Activated CD8-positive, alpha-beta memory T cell treated with anti-CD3 and anti-CD28 coated beads, Interleukin-2, amount 50 U/mL, for 1 hour (primary cell): Measurements from ENCODE around the gene CPT1B.
"Not testable (repeated sequence)": the region's sequence is repeated elsewhere in the genome, so short reads cannot be mapped to it uniquely, and the experiment has no call there.

Experiments
- DNase-seq: peaks from one replicate; pipeline ENCODE4 v3.0.0-alpha.2; 2020; ENCODE audit errors: extremely low read depth

CPT1B gene

DNA sequence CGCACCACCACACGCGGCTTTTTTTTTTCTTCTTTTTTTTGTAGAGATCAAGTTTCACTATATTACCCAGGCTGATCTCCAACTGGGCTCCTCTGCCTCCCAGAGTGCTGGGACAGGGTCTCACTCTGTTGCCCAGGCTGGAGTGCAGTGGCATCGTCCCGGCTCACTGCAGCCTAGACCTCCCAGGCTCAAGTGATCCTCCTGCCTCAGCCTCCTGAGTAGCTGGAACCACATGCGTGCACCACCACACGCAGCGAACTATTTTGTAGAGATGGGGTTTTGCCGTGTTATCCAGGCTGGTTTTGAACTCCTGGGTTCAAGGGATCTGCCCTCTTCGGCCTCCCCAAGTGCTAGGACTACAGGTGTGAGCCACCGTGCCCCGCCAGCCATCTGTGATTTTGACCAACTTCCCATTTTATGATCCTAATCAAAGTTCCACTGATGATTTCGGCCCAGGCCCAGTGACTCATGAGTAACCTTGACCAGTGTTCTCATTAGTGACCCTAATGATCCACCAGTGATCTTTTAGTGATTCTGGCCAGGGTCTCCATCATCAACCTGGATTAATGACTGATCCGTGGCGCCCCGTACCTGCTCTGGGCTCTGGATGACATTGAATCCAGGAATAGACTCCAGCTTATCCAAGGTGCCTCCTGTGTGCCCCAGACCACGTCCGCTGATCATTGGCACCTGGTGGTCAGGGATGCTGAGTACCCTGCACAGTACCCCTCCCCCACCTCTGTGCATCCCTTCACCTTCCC lies 50.1 kb downstream of the CPT1B start:
- no peak for DNase-seq

DNA sequence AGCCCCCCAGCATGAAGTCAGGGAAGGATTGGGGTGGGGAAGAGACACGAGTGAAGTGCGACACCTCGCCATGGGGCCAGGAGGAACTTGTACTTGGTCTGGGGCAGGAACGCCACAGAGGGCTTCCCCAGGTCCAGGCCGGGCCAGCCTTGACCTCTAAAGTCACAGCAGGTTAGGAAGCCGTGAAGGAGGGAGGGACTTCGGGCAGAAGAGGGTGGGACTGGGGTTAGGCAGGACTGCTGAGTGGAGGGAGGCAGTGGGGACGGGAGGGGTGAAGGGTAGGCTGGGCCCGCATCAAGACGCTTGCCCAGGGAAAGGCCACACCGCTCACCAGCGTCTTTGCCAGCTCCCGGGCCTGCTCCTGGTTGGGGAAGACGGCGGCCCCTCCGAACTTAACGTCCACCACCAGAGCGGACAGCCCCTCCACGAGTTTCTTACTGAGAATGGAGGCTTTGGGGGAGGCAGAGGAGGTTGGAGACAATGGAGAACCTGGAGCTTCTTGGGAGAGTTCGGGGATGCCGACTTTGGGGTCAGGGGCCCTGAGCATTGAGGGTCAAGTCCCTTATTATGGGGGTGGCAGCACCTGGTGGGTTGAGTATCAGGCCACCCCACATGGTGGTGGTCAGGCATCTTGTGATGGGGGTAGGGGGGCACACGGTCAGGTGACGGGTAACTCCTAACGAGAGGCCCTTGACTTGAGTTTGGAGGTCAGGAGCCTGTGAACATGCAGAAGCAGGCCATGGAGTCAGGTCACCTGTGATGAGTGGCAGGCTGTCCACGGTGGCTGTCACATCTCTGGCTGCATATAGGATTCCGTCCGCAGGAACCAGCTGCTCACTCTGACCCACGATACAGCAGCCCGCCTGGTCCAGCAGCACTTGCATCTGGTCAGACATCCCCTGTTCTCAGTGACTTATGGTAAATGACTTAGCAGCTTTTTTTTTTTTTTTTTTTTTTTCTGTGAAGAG lies 51.1 kb downstream of the CPT1B start:
- DNase-seq, result no peak

DNA sequence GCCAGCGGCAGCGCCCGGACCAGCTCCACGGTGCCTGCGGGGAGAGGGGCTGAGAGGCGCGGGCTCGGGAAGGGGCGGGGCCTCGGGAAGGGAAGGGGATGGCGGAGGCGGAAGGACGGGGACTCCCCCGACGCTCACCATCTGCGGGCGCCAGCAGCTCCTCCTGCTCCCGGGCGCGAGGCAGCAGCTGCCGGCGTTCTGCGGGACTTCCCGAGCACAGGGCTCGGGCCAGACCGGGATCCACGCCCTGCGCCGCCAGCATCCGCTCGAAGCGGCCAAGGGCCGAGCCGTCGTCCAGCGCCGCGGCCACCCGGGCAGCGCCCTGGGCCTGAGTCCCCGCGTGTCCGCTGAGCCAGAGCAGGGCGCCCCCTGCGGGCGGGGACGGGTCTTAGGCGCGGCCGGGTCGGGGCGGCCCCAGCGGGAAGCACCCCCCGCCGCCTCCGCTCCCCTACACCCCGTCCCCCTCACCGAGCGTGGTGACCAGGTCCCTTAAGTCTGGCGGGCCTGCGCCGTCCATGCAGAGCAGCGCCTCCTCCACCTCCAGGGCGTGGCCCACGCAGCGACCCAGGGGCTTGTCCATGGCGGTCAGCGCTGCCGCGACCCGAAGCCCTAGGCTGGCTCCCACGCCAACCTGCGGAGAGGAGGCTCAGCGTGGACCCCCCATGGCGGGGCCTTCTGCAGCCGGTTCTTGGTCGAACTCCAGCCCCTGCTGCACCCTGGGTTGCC lies 52.0 kb downstream of the CPT1B start:
- peak; percentile 59 for DNase-seq

DNA sequence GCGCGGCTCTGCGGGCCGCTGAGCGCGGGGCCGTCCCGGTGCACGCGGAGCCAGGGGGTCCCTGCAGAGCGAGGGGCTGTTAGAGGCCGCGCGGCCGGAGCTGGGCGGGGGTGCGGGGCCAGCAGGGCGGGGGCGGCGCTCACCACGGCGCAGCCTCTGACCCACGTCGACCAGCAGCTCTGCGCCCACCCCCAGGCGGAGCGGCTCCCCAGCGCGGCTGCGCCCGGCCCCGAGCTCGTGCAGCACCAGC lies 52.4 kb downstream of the CPT1B start:
- no peak for DNase-seq

DNA sequence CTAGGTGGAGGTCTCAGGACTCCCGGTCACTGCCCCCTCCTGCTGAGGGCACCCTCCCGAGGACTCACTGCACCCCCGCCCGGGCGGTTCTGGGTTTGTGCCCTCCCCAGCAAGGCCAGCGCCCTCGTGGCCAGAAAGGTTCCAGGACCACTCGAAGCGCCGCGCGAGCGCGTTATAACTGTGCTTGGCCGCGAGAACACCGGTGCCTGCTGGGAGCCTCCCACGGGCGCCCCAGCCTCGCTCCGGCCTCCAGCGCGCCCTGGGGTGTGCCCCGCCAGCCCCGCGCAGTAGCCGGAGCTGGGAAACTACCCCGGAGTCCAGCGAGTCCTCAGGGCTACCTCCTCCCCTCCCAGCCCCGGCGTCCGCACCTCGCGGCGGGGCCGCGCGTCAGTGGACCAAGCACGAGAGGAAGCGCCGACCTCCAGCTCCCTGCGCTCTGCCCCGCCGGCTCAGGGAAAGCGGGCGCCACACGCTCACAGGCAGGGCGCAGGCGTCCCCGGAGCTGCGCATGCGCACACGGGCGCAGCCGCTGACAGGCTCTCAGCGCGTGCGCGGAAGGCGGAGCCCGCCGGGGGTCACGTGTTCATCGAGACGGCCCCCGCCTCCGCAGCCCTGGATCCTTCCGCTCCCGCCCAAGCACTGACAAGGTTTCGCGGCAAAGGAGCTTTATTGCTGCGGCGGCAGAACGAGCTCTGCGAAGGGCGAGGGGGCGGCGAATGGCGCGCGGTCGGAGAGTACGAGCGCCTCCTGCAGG lies 52.9 kb downstream of the CPT1B start, which contains the start of gene SCO2:
Gene SCO2 (minus strand): TSS at position 495 of the 754 bp plus-strand sequence. CDS start 1,187 bp downstream, outside the sequence.
- DNase-seq, result peak; percentile 93

DNA sequence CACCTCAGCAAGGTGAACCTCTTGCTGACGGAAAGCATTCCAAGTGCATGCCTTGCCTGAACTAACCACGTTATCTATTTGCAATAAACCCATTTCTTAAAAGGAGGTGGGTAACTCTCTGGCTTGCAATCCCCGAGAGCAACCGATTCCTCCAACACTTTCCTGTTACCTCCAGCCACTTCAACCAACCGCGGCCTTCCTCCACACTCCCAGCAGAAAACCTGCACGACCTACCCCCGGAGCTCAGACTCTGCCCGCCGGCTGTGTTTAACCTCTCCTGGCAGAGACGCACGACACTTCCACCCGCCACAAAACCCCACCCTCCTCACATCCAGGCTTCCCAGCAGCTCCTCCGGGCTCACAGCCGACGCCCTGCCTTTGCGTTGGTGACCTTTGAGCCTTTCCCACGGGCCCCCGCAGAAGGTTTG lies 53.5 kb downstream of the CPT1B start:
- no peak for DNase-seq

DNA sequence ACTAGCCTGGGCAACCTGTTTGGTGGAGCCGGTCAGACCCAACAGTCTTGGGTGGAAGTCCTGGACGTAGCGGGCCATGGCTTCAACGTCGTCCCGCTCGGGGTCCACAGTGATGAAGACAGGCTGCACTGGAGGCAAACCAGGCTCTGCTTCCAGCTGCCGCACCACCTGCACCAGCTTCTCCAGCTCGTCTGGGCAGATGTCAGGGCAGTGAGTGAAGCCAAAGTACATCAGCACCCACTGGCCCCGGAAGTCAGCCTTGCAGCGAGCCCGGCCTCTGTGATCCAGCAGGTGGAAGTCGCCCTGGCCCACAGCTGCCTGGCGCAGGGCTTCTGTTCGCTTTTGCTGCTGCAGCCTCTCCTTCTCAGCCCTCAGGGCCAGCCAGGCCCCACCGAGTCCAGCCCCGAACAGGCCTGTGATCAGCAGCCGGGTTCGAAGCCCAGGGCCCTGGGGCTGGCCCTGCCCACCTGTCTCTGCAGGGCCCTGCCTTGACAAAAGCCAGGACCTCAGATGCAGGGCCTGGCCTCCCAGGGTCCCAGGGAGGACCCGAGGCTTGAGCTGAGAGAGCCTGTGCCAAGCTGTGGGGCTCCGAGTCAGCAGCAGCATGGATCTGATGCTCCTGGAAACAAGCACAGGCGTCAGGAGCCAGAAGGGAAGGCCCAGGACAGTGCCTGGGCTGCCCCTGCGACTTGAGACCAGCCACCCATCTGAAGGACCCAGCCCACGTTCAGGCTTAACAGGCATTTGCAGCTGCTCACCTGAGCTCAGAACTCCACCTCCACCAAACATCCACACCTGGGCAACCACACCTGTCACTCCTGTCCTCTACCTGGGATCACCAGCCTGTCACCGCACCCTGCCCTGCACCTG lies 54.2 kb downstream of the CPT1B start:
- no peak for DNase-seq

DNA sequence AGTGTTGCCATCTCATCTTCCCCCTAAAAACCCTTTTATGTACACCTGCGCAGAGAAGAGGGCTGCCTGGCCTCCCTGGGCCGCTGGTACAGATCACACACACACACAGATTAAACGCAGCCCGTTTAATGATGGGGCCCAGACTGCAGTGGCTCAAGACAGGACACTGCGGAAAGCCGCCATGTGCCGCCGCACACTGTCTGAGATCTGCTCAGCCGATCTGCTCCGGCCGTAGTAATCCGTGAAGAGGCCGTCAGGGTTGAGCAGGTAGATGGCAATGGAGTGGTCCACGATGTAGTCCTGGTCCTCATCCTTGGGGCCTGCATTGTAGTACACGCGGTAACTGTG lies 54.8 kb downstream of the CPT1B start:
- DNase-seq, result no peak

DNA sequence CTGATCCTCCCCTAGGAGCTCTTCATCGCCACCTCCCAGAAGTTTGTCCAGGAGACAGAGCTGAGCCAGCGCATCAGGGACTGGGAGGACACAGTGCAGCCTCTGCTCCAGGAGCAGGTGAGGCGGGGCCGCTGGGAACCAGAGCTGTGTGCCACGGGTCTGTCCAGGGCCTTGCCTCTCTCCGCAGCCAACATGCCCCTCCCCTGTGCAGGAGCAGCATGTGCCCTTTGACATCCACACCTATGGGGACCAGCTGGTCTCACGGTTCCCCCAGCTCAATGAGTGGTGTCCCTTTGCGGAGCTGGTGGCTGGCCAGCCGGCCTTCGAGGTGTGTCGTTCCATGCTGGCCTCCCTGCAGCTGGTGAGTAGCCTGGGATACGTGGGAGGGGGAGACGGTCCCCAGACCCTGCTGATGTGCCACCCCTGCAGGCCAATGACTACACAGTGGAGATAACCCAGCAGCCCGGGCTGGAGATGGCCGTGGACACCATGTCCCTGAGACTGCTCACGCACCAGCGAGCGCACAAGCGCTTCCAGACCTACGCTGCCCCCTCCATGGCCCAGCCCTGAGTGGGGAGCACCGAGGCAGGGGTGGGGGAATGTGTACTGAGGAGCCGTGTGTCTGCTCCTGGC lies 55.3 kb downstream of the CPT1B start:
- DNase-seq, result no peak

DNA sequence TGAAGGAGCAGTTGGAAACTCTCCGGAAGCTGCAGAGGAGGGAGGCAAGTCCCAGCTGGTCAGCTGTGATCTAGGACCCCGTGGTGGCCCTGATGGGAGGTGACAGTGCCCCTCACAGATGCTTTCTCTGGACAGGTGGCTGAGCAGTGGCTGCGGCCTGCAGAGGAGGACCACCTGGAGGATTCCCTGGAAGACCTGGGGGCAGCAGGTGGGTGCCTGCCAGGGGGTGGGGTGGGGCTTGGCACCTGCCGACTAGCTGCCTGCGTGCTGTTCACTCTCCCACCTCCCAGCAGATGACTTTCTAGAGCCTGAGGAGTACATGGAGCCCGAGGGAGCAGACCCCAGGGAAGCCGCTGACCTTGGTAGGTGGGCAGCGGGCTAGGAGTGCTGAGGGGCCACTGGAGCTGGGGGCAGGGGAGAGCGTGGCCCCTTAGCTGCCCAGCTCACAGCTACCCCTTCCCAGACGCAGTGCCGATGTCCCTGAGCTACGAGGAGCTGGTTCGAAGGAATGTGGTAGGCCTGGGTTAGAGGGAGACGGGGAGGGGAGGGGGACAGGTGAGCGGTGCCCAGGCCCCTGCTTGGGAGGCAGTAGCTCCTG lies 55.9 kb downstream of the CPT1B start:
- no peak for DNase-seq

DNA sequence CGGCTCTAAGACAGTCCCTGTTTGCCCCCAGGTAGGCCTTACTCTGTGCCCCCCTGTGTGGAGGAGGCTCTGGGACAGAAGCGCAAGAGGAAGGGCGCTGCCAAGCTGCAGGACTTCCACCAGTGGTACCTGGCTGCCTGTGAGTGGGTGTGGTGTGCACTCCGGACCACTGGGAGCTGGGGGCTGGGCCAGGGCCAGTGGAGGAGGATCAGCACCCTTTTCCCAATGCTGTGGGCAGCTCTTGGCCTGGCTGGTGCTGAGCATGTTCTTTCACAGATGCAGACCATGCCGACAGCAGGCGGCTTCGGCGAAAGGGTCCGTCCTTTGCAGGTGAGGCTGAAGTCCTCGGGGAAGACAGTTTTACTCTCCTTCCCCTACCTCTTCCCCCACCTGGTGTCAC lies 56.5 kb downstream of the CPT1B start:
- no peak for DNase-seq

DNA sequence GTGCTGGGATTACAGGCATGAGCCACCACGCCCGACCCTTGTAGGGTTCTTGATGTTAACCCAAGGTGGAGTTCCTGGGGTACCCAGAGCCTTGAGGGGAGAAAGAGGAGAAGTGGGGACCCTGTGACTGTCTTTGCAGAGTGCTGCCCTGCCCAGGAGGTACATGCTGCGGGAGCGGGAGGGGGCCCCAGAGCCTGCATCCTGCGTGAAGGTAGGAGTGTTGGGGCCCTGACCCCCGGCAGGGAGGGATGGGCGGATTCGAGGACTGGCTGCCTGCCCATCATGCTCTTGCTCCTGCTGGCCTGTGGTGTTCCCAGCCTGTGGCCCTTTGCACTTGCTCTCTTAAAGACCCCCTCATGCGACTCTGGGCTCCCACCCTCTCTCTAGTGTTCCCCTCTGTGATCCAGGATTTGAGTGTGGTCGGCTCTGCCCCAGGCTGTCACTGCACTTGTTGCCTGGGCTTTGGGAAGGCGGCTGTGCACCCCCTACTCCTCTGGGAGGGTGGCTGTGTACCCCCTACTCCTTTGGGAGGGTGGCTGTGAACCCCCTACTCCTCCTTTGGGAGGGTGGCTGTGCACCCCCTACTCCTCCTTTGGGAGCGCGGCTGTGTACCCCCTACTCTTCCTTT lies 57.3 kb downstream of the CPT1B start:
- no peak for DNase-seq

DNA sequence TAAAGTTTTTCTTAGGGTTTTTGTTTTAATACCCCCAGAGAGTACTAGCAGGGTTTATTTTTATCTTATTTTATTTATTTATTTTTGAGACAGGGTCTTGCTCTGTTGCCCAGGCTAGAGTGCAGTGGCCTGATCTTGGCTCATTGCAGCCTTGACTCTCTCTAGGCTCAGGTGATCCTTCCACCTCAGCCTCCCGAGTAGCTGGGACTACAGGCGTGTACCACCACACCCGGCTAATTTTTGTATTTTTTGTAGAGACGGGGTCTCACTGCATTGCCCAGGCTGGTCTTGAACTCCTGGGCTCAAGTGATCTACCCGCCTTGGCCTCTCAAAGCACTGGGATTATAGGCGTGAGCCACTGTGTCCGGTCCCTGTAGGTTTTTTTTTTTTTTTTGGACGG lies 58.0 kb downstream of the CPT1B start:
- DNase-seq, result not testable (repeated sequence)

DNA sequence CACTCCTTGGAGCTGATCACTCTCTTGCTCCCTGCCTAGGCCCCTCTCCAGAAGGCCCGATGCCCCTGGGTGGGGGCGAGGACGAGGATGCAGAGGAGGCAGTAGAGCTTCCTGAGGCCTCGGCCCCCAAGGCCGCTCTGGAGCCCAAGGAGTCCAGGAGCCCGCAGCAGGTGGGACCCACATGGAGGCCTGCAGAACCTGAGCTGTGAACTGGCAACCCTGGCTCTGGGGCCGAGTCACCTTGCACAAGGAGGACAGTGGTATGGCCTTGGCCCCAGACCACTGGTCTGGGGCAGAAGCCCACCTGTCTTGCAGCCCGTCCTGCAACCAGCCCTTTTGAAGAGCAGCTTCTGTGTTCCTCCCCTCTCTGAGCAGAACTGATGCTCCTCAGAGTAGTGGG lies 59.1 kb downstream of the CPT1B start:
- DNase-seq, result no peak
